Activated naive CD4-positive, alpha-beta T cell treated with Interleukin-2 at 50 U/mL for 16 hours (primary cell): ENCODE measurements around the gene COA1.
"Not testable (repeated sequence)": the region's sequence is repeated elsewhere in the genome, so short reads cannot be mapped to it uniquely, and the experiment has no call there.

Experiments used
- DNase-seq: peaks from one replicate; pipeline ENCODE4 v3.0.0-alpha.2; 2020

COA1 gene

DNA sequence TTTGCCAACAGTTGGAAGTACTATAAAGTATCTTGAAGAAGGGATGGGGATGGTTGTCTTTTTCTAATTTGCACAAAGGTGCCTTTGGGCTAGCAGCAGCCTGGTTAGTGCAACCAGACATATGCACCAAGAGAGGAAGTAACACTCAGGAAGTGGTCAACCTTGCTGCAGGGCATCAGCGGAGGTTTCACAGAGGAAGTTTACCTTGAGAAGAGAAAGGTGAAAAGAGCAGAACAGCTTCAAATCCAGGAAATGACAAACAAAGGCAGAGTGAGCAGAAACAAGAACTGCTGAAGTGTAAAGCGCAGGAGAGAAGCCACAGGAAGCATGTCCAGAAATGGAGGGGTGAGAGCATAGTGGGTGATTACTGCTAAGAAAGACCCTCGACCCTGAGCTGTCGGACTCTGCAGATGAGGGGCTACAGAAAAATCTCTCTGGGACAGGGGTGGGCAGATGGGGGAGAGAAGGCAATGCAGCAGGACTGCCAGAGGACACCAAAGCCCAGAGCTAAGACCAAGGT is 79.5 kb downstream of the COA1 start:
- DNase-seq = peak; percentile 57

DNA sequence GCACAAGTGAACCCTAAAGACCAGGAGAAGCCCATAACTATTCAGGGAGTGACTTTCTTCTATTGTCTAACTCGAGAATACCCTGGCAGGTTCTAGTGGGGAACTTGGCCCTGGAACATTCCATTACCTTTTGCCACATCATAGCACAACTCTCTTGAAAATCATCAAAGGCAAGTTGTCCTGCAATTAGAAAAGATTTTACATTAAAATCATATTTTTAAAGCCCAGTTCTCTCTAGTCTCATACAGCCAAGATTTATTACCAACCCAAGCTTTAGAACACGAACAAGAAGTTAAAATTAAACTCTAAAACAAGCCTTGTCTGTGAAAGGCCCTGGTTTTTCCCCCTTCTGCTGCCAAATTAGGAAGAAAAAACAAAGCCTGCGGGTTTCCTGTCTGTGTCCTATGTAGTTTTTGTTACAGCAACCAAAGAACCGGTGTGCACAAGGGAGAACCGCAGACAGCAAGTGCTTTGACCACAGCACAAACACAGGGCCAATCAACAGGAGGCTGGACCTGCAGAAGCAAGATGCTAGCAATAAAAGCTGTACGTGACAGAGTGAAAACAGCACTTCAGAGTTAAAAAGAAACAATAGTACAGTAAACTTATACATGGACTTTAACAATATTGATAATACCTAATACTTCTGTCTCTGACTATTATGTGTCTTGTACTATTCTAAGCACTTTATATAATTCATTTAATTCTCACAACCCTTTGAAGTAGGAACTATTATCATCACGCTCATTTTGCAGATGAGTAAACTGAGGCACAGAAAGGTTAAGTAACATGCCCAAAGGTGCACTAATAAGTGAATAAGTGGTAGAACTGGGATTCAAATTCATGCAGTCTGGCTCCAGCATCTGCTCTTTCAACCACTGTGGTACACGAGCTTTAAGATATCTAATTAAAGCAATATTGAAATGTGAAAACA is 80.6 kb downstream of the COA1 start:
- DNase-seq = peak; percentile 60

DNA sequence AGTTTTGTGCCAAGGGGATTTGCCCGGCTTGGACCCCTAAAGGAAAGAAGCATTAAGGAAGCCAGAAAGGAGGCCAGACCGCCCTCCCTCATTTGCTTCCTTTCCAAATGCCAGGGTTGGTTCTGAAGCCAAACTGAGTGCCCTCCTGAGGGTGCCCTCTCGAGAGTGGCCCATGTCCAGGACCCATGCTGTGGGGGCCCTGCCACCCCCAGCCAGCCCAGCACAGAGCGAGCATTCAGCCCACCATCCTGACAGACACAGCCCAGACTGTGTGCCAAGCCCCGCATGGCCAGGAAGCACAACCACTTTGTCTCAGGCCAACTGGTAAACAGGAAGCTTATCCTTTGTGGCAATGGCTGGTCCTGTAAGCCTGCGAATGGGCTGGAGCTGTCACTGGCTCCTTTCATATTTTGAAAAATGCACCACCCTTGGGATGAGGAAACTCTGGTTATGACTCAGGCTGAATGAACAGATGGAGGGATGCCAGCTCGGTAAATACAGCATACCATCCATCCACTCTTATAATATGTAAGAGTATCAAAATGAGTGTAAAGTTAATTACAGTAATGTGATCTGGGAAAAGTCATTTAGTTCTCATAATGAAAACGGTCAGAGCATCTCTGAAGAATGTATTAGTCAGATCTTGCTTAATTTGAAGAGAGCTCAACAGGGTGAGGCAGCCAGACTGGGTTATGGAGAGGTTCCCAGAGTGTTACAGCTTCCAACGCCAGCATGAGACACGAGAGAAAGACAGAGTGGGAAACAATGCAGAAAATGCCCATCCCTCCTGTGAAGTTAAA is 81.5 kb downstream of the COA1 start:
- peak; percentile 53 for DNase-seq

DNA sequence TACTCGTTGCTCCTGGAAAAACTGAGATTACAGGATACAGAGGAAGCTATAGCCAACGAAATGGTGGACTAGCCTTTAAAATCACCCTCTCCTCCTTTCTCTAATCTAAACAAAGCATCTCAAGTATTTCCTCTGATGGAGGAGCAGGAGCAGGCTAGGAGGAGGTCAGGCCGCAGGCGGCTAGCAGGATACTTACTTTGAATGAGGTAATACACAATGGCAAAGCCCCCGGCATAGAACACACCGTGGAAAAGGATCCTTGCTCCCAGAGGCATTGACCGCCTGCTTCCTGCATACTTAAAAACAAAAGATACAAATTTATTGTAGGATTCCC is 82.0 kb downstream of the COA1 start:
- no peak for DNase-seq

DNA sequence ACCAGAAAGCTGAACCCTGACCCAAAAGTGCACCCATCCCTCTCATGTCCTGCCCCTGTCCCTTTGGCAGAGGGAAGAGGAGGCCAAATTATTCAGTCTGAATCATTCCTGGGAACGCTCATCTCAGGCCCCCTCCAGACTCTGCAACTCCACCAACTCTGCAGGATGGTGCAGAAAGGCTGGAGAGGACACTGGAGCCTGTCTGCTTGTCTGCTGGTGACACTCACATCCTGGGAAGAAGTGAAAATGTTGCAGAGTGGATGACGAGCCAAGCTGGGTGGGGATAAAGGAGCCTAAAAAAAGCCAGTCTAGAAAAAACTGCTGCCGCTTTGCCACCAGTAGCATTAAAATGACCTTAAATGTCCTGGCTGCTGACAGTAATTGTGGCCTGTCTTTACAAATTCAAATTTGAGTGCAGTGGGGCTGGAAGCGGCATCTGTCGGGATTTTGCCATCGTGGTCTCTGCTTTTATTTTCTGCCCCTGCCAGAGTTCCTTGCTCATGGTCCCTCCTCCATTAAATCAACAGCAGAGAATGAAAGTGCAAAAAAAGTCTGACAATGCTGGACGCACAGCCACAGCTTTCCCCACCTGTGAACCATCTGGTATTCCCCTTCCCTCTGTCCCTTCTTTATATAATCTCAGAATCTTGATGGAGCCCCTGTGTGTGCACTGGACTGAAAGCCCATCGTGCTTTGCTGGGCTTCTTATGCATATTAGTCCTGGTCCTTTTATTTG is 82.6 kb downstream of the COA1 start:
- DNase-seq = no peak

DNA sequence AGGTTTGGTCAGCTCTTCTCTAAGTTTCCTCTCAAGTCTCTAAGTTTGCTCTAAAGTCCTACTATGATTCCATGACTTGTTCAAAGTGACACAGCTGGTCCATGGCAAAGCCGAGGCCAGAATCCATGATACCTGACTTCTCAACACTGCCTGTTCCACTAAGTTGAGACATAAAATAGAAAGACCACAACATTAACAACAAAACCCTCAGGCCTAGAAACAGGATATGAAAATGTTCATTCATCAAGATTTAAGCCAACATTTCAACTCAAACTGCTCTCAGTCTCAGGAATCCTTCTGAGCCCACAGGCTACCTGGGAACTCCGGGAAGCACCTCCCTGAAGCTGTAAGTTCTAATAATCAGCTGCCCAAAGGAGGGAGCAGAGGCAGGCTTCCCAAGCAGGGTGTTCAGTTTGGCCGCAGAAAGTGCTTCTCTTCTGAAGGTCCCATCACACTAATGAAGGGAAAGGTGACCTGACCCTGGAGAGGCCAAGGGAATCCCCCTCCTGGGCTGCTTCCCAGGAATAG is 83.6 kb downstream of the COA1 start:
- DNase-seq = no peak

DNA sequence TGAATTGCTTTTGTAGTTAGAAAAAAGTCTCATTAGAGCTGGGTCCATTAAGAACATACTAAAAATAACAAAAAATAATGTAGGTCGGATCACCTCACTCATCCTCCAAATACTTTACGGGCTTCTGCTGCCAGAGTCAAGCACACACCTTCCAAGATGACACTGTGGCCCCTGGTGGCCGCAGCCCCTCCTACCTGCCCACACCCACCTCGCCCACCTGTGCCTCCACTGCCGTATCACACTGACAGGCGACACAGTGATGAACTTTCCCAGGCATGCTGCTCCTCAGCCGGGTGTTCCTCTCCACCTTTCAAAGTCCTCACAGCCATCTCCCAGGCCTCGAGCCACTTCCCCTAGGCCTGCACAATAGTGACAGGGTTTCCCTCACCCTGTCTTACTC is 85.5 kb downstream of the COA1 start:
- no peak for DNase-seq

DNA sequence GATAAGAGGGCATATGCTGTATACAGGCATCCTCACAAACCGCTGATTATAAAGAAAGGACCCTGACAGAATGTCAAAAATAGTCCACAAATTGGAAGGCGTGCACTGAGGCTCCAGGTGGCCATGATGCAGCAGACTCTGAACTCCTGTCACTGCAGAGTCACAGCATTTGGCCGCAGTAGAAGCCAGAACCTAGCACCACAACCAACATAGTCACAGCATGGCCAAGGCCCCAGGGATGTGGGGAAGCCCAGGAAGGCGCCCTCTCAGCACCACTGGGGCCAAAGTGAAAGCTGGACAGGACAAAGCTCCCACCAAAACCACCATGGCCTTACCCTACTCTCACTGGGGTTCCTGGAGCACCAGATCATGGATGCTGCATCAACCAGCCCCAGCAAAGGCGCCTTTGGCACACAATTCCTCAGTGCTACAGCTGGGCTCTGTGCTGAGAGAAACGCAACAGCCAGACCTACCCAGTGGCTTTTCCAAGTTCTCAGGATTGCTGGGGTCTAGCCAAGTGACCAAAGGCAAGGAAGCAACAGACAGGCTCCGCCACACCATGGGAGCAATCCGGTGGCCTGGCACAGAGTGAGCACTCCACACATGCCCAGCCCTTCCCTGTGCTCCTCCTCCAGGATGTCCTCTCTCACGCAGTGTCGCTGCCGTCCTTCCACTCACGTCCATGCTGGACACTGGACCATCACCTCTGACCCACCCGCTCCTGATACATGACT is 86.3 kb downstream of the COA1 start:
- DNase-seq = no peak

DNA sequence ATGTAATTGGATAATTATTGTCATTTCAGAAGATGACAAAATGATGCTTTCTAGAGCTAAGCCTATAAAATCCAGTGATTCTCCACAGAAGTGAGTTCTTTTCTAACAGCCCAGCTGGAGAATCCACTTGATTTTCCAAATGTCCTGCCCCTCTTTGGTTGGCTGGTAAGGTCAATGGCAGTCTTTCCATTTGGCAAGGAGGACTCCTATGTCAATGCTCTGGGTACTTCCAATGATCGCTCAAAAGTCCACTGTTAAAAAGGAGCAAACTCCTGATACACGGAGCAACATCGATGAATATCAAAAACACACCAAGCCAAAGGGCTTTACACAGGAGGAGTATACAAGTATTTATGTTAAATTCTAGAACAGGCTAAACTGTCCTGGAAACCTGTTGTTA is 88.6 kb downstream of the COA1 start:
- DNase-seq = no peak

DNA sequence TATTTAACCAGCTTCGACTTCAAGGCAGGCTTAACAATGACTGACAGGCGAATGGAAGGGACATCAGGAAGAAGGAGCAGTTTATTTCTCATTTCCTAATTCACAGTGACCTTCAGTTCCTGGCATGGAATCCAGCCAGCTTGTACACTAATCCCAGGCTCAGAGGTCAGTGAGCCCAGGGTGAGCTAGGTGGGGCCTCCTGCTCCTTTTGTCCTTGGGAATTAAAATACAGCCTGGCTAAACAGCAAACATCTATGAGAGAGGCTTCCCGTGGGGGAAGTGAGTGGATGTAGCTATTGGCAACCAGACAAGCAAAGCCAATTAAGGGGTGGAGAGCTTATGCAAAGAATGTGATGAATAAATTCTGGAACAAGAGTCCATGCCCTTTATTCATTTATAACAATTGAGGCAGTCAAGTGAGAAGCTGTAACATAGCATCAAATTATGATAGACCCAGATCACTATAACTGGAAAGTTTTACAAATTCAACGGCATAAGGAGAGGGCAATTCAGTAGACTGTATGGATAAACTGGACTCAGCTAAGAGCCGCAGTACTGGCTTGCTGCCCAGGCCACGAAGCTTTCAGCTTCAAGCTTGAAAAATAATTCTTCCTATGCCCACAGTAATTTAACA is 89.3 kb downstream of the COA1 start:
- no peak for DNase-seq

DNA sequence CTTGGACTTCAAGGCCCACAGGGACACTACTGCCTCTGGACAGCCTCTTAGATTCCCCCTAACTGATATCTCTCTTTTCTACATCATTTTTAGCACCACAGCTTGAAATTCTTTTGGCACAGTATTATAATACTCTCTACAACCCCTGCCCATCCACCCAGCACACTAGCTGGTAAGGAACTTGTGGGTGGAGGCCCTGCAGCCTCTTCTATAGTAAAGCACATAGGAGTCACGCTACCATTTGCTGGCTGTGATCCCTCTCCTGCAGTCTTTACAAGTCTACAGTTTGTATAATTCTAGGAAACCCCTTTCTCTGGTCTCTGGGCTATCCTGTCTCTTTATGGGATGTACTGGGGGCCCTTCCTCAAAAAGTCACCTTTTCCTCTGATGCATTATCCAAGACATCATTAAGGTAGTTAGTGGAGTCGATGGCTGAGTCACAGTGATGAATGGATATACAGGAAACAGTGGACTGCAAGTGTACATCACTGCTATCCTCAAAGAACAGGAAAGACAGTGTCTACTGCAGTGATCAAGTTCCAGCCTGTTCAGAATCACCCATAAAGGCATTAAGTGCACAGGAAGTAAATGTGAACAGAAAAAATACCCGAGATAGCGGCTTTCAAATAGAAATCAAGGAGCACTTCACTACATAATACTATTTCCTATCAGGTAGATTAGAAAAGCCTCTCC is 92.1 kb downstream of the COA1 start:
- DNase-seq = no peak

DNA sequence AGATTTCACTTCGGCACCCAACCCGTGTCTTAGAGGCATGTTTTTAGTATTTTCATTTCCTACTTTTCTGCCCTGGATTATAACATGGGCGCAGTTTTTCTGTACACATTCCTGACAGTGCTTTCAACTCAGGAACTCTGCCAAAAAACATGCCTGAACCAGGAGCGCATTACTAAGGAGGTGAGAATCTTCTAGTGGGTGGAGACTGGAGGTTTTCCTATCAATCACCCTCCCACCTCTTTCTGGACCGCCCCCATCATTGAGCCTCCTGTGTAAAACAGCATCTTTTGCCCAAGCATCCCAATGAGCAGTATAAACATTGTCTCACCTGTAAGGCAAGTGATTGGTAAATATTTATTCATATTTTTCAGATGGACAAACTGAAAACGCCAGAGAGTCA is 93.2 kb downstream of the COA1 start:
- no peak for DNase-seq

DNA sequence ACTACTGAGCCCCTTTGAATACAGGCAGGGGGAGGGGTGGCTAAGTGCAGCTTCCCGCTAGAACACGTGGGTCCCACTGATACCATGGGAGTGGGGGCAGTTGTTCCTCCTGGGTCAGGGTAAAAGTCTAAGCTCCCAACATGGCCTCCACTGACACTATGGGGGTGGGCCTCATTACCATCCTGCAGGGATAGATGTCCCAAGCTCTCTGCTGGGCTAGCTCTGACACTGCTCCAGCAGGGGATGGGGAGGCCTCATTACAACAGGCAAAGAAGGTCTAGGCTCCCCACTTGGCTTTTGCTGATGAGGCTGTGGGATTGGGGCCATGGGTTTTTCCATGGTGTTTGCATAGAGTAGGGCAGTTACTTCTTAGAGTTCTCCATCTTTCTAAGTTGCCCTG is 94.9 kb downstream of the COA1 start:
- no peak for DNase-seq

DNA sequence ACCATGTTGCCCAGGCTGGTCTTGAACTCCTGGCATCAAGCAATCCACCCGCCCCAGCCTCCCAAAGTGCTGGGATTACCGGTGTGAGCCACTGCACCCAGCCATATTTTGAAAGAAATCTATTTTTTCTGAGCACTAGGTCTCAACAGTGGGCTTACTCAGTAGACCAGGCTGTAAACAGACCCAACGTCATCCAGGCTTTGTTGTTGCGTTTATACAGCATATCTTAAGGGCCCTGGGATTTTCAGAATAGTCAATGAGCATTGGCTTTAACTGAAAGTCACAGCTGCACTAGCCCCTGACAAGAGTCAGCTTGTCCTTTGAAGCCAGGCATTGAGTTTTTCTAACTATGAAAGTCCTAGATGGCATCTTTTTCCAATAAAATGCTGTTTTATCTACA is 96.6 kb downstream of the COA1 start:
- DNase-seq = no peak

DNA sequence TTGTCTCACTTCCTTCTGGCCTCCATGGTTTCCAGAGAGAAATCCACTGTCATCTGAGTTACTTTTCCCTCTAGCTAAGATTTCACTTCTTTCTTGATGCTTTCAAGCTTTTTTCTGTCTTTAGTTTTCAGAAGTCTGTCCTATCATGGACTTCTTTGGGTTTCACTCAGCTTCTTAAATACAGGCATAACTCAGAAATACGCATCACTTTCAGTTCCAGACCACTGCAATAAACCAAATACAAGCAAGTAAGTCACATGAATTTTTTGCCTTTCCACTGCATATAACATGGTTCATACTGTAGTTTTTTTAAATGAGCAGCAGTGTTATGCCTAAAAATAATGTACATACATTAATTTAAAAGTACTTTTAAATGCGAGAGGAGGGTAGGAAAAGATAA is 97.8 kb downstream of the COA1 start:
- no peak for DNase-seq

DNA sequence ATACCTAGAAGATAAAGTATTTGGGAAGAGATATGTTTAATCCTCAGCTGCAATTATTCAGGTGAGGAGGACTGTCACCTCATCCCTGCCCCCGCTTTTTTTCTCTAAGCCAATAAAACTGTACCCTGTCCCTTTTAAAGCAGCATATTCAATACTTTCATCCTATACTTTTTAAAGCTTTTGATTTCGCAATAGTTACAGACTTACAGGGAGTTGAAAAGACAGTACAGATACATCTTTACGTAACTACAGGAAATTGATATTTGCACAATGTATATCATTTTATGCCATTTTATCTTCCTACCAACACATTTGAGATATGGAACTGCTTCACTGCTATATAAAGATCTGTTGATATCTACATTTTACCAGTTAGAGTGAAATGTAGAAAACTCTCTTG is 98.8 kb downstream of the COA1 start:
- no peak for DNase-seq

DNA sequence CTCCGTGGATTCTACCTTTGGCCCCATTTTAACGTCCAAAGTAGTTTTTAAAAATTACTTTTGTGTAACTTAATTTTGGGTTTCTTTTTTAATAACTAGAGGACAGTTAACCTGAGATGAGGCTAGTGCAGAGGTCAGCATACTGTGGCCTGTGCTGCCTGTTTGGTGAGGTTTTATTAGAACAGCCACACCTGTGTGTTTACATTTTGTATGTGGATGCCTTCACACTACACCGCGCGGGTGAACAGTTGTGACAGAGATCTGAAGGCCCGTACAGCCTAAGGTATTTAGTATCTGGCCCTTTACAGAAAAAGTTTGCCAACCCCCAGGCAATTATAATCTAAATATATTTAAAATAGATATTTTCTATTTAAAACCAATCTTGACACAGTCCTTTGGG is 99.5 kb downstream of the COA1 start:
- no peak for DNase-seq

DNA sequence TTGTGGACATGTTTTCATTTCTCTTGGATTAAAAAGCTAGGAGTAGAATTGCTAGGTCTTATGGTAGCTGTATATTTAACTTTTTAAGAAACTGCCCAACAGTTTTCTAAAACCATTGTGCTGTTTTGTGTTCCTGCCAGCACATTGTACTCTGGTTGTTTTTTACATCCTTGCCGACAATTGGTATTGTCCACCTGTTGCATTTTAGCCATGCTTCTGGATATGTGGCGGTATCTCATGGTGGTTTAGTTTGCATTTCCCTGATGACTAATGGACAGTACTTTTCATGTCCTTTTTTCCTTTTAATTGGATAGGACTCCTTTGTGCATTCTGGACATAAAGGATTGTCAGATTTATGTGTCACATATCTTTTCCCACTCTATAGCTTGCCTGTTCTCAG is 100.9 kb downstream of the COA1 start:
- no peak for DNase-seq

DNA sequence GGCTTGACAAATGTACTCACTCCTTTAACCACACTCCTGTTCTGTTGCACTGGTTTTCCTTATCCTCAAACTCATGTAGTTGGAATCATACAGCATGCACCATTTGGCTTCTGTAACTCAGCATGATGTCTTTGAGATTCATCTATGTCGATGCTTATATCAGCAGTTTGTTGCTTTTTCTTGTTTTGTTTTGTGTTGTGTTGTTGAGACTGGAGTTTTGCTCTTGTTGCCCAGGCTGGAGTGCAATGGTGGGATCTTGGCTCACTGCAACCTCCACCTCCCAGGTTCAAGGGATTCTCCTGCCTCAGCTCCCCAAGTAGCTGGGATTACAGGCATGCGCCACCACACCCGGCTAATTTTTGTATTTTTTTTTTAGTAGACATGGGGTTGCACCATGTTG is 101.5 kb downstream of the COA1 start:
- not testable (repeated sequence) for DNase-seq

DNA sequence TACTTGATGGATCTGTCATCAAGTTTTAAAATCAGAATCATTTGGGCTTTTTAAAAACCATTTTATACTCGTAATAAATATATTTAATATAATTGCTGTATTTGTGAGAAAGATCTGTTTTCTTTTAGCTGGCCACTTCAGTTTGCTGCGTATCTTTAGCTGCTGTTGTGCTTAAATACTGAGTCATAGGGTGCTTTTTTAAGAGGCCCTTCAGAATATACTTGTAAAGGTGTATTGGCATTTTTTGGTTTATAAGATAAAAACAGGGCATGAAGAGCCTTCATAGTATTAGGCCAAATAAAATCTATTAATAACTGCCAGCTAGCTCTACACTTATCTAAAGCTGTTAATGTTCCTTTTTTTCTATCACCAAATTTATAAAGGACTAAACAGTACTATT is 102.6 kb downstream of the COA1 start:
- DNase-seq = no peak

DNA sequence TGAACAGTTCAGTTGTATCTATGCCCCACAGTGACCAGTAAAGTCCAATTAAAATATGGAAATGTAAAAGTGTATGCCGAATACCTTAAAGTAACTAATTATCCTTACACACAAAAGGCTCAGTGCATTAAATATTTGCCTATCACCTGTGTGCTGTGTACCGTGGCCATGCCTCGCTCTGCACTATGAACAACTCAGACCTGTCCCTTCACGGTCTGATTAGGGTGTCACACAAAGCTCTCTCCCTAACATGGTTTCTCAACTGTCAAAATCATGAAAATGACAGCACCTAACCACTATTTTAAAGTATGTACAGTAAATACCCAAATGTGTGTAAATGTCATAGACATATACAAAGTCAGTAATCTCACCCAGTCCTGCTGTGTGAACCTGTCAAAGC is 103.3 kb downstream of the COA1 start:
- DNase-seq = no peak
